Mammary epithelial cell (primary cell): ENCODE measurements around the gene ACSL3.

ENCODE experiments used
- CTCF ChIP-seq, 2 donors: IDR thresholded peaks in 1 of 2; conservative IDR thresholded peaks in 1 of 2; 2 replicates each; pipeline ENCODE4 v1.5.1; 2011 to 2012; ENCODE audit warnings: inconsistent platforms in 2 of 2, low read length in 2 of 2, mild to moderate bottlenecking in 2 of 2, control low read depth in 1 of 2, low read depth in 1 of 2; ENCODE audit not compliant: insufficient read depth in 1 of 2; ENCODE audit errors: extremely low read depth in 1 of 2
- EZH2 ChIP-seq: IDR thresholded peaks from 2 replicates; pipeline ENCODE4 v1.6.1; 2012; ENCODE audit warnings: low read length, inconsistent platforms, borderline replicate concordance

GRCh38 chr2:222942977-222943376 lies 82.1 kb downstream of the ACSL3 start:
- TF ChIP-seq CTCF (conservative IDR thresholded peaks at IDR 0.05 in 1 of 2, IDR thresholded peaks at IDR 0.05 in 1 of 2; ENCODE audit: extremely low read depth in 1 of 2, insufficient read depth in 1 of 2, low read depth in 1 of 2, low read length in 2 of 2) (no peak), EZH2 (no peak)
